ENCODE measurements around the gene PHRF1.

PHRF1 gene

GRCh38 chr11:616320-617198 lies 40.3 kb downstream of the PHRF1 start:
- no peak for DNase-seq (ENCODE audit: low spot score)

DNA sequence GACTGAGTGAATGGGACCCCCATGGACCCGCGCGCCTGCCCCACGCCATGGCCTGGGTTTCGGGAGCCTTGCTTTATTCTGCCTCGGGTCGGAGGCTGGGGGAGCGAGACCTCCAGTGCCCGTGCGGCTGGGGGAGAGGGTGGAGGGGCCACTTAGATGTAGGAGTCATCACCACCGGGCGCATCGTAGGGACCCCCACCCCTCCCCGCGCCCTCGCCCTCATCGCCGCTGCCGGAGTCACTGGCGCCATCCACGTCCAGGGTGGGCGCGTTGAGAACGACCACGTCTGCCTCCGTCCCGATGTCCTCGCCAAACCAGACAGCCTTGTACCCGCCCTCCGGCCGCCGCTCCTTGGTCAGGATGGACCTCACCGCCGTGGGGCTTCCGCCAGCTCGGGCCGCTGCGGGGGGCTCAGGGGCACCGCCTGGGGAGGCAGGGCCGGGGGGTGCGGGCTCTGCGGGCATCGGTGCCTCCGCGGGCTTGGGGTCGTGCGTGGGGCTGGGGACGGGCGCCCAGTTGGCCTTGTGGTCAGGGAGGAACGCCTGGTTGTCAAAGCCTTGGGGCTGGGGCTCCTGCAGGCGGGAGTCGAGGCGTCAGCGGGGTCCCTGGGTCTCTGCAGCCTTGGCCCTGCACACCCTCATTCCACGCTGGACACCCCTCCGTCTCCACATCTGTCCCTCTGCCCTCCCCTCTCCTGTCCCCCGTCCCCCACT lies 41.1 kb downstream of the PHRF1 start:
- no peak for DNase-seq (ENCODE audit: low spot score)

GRCh38 chr11:617912-618682 lies 41.8 kb downstream of the PHRF1 start:
- no peak for DNase-seq (ENCODE audit: low spot score)

GRCh38 chr11:618856-619627 lies 42.8 kb downstream of the PHRF1 start:
- DNase-seq (ENCODE audit: low spot score) = no peak

DNA sequence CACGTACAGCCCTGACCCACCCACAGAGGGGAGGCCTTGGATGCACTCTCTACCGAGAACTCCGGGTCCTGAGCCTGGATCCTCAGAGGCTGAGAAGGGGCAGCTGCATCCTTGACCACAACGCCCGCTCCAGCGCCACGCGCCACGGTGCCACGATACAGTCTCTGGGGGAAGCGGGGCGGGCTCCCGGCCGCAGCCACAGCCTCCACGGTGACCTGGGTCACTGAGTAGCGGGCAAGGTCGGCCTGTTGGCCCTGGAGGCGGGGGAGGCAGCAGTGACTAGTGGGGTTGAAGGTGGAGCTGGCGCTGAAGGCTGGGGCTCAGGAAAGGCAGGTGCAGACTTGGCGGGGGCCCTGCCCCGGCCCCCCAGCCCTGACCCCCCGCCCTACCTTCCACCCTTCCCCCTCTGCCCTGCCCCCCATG lies 43.4 kb downstream of the PHRF1 start:
- no peak for DNase-seq (ENCODE audit: low spot score)

GRCh38 chr11:620201-620600 lies 43.9 kb downstream of the PHRF1 start:
- no peak for DNase-seq (ENCODE audit: low spot score)

DNA sequence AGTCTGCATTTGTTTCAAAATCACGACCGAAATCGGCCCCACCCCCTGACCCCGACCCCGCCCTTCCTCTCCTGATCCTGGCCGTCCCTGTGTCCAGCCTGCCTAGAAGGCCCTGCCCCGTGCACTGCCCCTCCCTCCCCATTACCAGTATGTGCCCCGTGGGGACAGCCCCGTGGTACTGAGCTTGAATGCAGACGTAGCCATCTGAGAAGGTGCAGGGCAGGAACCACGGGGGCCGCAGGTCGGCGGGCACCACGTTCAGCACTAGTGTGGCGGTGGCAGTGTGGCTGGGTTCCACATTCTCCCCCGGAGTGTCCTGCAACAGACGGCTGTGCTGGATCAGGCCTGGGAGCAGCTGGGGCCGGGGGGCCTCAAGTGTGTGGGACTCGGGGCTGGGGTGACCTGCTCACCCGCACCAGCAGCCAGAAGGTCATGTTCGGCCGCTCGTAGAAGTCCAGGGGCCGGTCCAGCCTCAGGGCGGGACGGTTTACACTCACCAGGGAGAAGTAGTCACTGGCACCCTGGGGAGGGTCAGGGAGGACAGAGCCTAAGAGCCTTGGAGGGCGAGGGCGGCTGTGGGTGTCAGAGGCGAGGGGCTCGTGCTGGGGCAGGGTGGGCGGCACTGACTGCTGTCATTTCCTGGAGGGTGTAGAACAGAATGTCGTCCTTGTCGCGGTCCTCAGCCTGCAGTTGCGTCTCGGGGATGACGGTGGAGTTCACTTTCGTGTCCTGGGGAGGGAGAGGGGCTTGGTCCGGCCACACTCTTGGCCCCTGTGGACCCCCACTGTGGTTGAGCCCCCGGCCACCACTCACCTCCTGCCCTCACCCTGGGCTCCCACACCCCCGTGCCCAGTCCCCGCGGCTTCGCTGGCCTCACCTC lies 44.9 kb downstream of the PHRF1 start:
- no peak for DNase-seq (ENCODE audit: low spot score)

- no peak for DNase-seq (ENCODE audit: low spot score)
Observed at GRCh38 chr11:621838-622237, 45.6 kb downstream of the PHRF1 start.

GRCh38 chr11:623349-623869 lies 47.1 kb downstream of the PHRF1 start:
- DNase-seq (ENCODE audit: low spot score) = no peak

DNA sequence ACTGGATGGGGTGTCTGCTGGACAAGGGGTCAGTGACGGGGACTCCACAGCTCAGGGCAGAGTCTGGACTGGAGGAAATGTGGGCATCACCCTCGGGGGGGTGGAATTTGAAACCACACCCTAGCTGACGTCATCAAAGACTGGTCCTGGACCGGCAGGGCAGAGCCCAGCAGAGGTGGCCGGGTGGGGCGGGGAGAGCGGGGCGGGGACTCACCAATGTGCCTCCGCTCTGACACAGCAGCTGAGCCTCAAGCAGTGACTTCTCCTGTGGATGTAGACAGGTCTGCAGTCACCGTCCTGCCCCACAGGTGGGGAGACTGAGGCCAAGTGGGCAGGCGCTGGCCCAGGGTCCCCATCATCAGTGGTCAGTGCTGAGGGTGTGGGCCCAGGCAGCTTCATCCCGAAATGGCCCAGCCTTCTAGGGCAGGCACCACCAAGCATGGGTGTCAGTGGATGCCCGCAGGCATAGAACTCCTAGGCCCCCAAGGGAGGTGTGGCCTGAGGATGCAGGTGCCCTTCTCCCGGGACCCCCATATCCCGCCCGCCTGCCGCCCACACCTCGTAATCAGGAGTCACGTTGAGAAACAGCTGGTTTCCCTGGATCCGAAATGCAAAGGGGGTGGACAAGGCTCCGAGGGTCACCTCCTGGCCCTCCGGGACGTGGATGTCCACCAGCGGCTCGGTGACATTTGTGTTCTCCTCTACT lies 47.9 kb downstream of the PHRF1 start:
- DNase-seq (ENCODE audit: low spot score) = no peak

GRCh38 chr11:624705-625635 lies 48.7 kb downstream of the PHRF1 start, which contains the start of gene CDHR5:
CDHR5 (minus strand) TSS chr11:624955; CDS start chr11:624902, 53 bp downstream.
- no peak for DNase-seq (ENCODE audit: low spot score)

DNA sequence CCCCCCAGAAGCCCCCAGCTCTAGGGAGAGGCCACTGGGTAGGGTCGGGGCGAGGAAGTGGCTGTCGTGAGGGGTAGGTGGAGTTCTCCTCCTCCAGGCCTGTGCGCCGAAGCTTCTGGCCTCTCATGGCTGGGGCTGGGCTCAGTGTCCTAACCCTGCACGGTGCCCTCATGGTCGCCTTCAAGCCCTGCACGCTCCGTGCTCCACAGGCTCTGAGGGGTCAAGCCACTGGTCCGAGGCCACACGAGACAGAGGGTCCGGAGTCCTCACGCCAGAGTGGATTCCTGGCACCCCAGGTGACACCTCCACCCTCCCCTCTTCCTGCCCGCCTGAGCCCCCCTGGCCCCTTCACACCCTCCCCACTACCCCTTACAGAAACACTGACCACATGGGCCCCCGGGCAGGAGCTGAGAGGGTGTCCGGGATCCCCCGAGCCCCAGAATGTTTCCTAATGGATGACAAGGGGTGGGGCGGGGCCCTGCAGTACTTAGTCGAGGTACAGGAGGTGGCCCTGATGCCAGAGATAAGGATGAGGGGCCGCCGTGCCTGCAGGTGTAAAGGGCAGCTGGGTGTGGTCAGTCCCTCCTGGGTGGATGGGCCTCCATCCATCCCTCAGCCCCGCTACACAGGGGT lies 49.5 kb downstream of the PHRF1 start:
- DNase-seq (ENCODE audit: low spot score) = no peak

- peak; percentile 67 for DNase-seq (ENCODE audit: low spot score)
Observed at GRCh38 chr11:626475-627307, 50.4 kb downstream of the PHRF1 start, which contains the start of gene SCT. SCT (minus strand) TSS chr11:627181; CDS start chr11:627143, 38 bp downstream.

GRCh38 chr11:627308-627576 lies 51.0 kb downstream of the PHRF1 start:
- DNase-seq (ENCODE audit: low spot score) = no peak

DNA sequence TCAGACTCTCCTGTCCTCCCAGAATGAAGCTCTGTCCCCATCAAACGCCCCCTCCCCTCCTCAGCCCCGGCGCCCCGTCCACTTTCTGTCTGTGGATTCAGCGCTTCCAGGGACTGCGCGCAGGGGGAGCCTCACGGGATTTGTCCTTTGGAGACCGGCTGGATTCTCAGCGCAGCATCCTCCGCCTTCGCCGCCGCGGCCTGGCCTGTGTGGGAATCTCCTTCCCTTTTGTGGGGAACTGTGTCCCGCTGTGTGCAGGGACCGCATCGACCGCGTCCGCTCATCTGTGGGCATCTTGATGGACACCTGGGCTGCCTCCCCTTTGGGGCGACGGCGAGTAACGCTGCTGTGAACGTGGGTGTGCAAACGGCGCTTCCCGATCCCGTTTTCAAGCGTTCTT lies 51.8 kb downstream of the PHRF1 start:
- no peak for DNase-seq (ENCODE audit: low spot score)

GRCh38 chr11:629237-629583 lies 52.9 kb downstream of the PHRF1 start:
- no peak for DNase-seq (ENCODE audit: low spot score)

DNA sequence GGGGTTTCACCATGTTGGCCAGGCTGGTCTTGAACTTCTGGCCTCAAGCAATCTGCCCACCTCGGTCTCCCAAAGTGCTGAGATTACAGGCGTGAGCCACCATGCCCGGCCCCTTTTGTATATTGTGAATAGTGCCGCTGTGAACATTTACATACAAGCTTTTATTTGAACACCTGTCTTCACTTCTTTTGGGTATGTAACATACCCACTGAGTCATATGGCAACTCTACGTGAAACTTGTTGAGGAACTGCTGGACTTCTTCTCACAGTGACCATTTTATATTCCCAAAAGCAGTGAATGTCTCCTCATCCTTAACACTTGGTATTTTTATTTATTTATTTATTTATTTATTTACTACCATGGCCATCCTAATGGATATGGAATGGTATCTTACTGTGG lies 54.6 kb downstream of the PHRF1 start:
- DNase-seq (ENCODE audit: low spot score) = no peak
